ENCODE results near the gene KATNB1. TPM values are rescaled to one million over a fixed set of nuclear protein-coding genes. Genes with fewer than 3 reads are reported as not detected.
A peak's percentile ranks its signal among the peaks of the same experiment; 100 is the strongest.

The KATNB1 gene
- total RNA-seq, 1 experiment from 2014 or later, result 37.7 TPM

- TSS peak; percentile 56 for BruUV-seq (replicated peaks)
- H3F3A ChIP-seq (ENCODE audit: low read length, unreplicated experiment), result no peaks in the 10 kb centered on the region
- no peaks in the 10 kb centered on the region for H3K36me3 ChIP-seq (ENCODE audit: low read depth, low read length)
- DNase-seq, result peak; percentile 62
- peak overlapping the region; percentile 57 for H2AFZ ChIP-seq (ENCODE audit: low read length)
- ChIA-PET CTCF (no interaction called here), POLR2A (ENCODE audit: unreplicated experiment) (interaction anchor here (0.6 kb wide), 1 partner anchor 58 kb away, joined by 5 read pairs; no protein-coding TSS in a partner anchor)
- H3K27ac ChIP-seq (ENCODE audit: low read length), result peak overlapping the region; percentile 54
- peak overlapping the region; percentile 100 for H3K4me2 ChIP-seq (ENCODE audit: low read length)
- ATAC-seq, result peak; percentile 51
- intact Hi-C loops (cut with micrococcal nuclease), result loop anchor here (10.0 kb wide), 1 partner anchor 204 kb away; the partner anchor contains the start of genes USB1 and ZNF319
- H3K27me3 ChIP-seq (ENCODE audit: low read length), result no peaks in the 10 kb centered on the region
- H3K9ac ChIP-seq (ENCODE audit: low read length), result peak overlapping the region; percentile 82
- peaks cover 20% of the 10 kb centered on the region for H3K79me2 ChIP-seq (ENCODE audit: low read length)
- H3K9me3 ChIP-seq (ENCODE audit: low read length), result no peaks in the 10 kb centered on the region
- no peaks in the 10 kb centered on the region for H4K20me1 ChIP-seq (ENCODE audit: low read length)
- no peaks in the 10 kb centered on the region for H3K9me2 ChIP-seq (replicated peaks; ENCODE audit: low read length)
- H3K4me1 ChIP-seq (ENCODE audit: insufficient read depth, low read length), result peaks cover 46% of the 10 kb centered on the region
- no peak for TF ChIP-seq EZH2 (IDR thresholded peaks at IDR 0.05; ENCODE audit: low read length, unreplicated experiment)
- TF ChIP-seq CTCF (conservative IDR thresholded peaks at IDR 0.05; ENCODE audit: low read depth, low read length), result no peak
- no peak for TF ChIP-seq EZH2phosphoT487 (IDR thresholded peaks at IDR 0.05; ENCODE audit: borderline replicate concordance, low read length)
- H3K4me3 ChIP-seq (ENCODE audit: low read length), result peak overlapping the region; percentile 81
Measured at GRCh38 chr16:57801098-57801808, 65.7 kb downstream of the KATNB1 start.

DNA sequence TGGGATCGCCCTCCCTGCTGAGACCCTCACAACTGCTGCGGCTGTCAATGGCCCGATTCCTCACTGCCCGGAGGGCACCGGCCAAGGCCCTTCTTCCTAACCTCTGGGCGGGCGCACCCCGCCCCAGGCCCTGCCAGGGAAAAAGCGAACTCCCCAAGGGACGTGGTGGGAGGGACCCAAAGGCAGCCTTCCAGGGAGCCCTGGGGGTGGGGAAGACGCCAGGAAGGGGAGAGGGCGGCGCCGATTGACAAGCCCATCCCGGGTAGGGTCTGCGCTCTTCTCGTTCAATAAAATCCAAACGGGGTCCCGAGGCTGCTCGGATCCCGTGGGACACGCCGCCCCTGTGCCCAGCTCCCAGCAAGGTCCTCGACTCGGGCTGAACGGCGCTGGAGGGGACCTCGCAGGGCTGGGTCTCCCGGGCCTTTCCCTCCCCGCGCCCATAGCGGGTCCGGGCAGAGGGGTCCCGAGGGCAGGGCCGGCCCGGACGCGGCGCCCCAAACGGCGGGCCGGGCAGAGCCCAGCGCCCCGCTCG lies 66.3 kb downstream of the KATNB1 start:
- ChIA-PET CTCF (no interaction called here), POLR2A (ENCODE audit: unreplicated experiment) (no interaction called here)
- ATAC-seq, result peak; percentile 28
- peak overlapping the region; percentile 81 for H3K4me3 ChIP-seq (ENCODE audit: low read length)
- H3K36me3 ChIP-seq (ENCODE audit: low read depth, low read length), result no peaks in the 10 kb centered on the region
- H4K20me1 ChIP-seq (ENCODE audit: low read length), result no peaks in the 10 kb centered on the region
- no peaks in the 10 kb centered on the region for H3K9me3 ChIP-seq (ENCODE audit: low read length)
- TF ChIP-seq EZH2phosphoT487 (IDR thresholded peaks at IDR 0.05; ENCODE audit: borderline replicate concordance, low read length), result no peak
- TF ChIP-seq CTCF (conservative IDR thresholded peaks at IDR 0.05; ENCODE audit: low read depth, low read length), result no peak
- TF ChIP-seq EZH2 (IDR thresholded peaks at IDR 0.05; ENCODE audit: low read length, unreplicated experiment), result no peak
- no peaks in the 10 kb centered on the region for H3K27me3 ChIP-seq (ENCODE audit: low read length)
- BruUV-seq (replicated peaks), result no TSS peak
- peak overlapping the region; percentile 82 for H3K9ac ChIP-seq (ENCODE audit: low read length)
- DNase-seq, result no peak
- peaks cover 46% of the 10 kb centered on the region for H3K4me1 ChIP-seq (ENCODE audit: insufficient read depth, low read length)
- peak overlapping the region; percentile 54 for H3K27ac ChIP-seq (ENCODE audit: low read length)
- H2AFZ ChIP-seq (ENCODE audit: low read length), result peak overlapping the region; percentile 57
- H3K9me2 ChIP-seq (replicated peaks; ENCODE audit: low read length), result no peaks in the 10 kb centered on the region
- H3K79me2 ChIP-seq (ENCODE audit: low read length), result peaks cover 20% of the 10 kb centered on the region
- H3K4me2 ChIP-seq (ENCODE audit: low read length), result peak overlapping the region; percentile 100
- intact Hi-C loops (cut with micrococcal nuclease), result loop anchor here (10.0 kb wide), 1 partner anchor 203 kb away; the partner anchor contains the start of genes USB1 and ZNF319
- no peaks in the 10 kb centered on the region for H3F3A ChIP-seq (ENCODE audit: low read length, unreplicated experiment)
